HepG2 (cell line): ENCODE data around the gene SKI. TPM values are rescaled to one million over a fixed set of nuclear protein-coding genes. Genes with fewer than 3 reads are reported as not detected.

Experiments used
- ARID3A ChIP-seq: IDR thresholded peaks from 2 replicates; pipeline ENCODE4 v1.6.1; 2012; ENCODE audit warnings: low read depth, low read length, improper control_type of control experiment
- FOSL1 ChIP-seq: sonication (generic); formaldehyde crosslinking; IDR thresholded peaks from 2 replicates; pipeline ENCODE4 v1.9.0; 2021; ENCODE audit warnings: missing genetic modification reagents, borderline replicate concordance
- IRF2 ChIP-seq: IDR thresholded peaks from 2 replicates; pipeline ENCODE4 v1.6.1; 2018; ENCODE audit warnings: missing genetic modification reagents, missing compliant biosample characterization
- MBNL3 ChIP-seq: fragments of 250-450 bp; sonication (Bioruptor Pico); conservative IDR thresholded peaks from 2 replicates; pipeline ENCODE4 v1.8.0; 2022; ENCODE audit warnings: mild to moderate bottlenecking, inconsistent platforms
- MTA1 ChIP-seq: sonication (generic); formaldehyde crosslinking; IDR thresholded peaks from 2 replicates; pipeline ENCODE4 v1.4.0; 2020; ENCODE audit warnings: missing genetic modification reagents, mild to moderate bottlenecking, borderline replicate concordance
- SYNCRIP ChIP-seq: fragments of 200-400 bp; formaldehyde crosslinking; IDR thresholded peaks from 2 replicates; pipeline ENCODE4 v1.6.1; 2018; ENCODE audit warnings: mild to moderate bottlenecking, low read depth, low read length; ENCODE audit not compliant: insufficient read depth
- TOE1 ChIP-seq: sonication (generic); formaldehyde crosslinking; IDR thresholded peaks from 2 replicates; pipeline ENCODE4 v1.4.0; 2020; ENCODE audit warnings: mild to moderate bottlenecking, missing genetic modification reagents
- ZBTB46 ChIP-seq: sonication (generic); formaldehyde crosslinking; IDR thresholded peaks from 2 replicates; pipeline ENCODE4 v1.4.0; 2020; ENCODE audit warnings: mild to moderate bottlenecking, missing genetic modification reagents, borderline replicate concordance
- ZNF878 ChIP-seq: sonication (generic); formaldehyde crosslinking; IDR thresholded peaks from 2 replicates; pipeline ENCODE4 v1.8.1; 2023; ENCODE audit warnings: mild to moderate bottlenecking, missing genetic modification reagents, moderate library complexity
- ZSCAN21 ChIP-seq: sonication (generic); formaldehyde crosslinking; IDR thresholded peaks from 2 replicates; pipeline ENCODE4 v1.8.0; 2022; ENCODE audit warnings: mild to moderate bottlenecking, missing genetic modification reagents, moderate library complexity, borderline replicate concordance
- polyA plus RNA-seq, 8 experiments: library from polyadenylated mRNA; depleted of rRNA in 3 of 8; stranded (reverse) in 7 of 8; unstranded in 1 of 8; fragments of >200 nt; fragmentation: Illumina TruSeq in 4 of 8; extraction: Trizol in 4 of 8; gene quantifications; 2 replicates each; pipeline versions ENCODE4 v1.2.1 to v1.2.3, GENCODE V29; 2011 to 2016; ENCODE audit warnings: low read depth in 4 of 8, missing spikeins in 1 of 8, mixed read lengths in 1 of 8; ENCODE audit not compliant: insufficient read depth in 1 of 8
- total RNA-seq, 5 experiments: library from RNA; depleted of rRNA; stranded (reverse); fragments of >200 nt; fragmentation: Illumina TruSeq; extraction: Trizol; gene quantifications; 2 replicates each; pipeline ENCODE4 v1.2.3, GENCODE V29; 2016; ENCODE audit warnings: low read depth in 1 of 5
- TF ChIP-seq, protein P1 (sequence below): sonication (generic); formaldehyde crosslinking; IDR thresholded peaks from 2 replicates; pipeline ENCODE4 v1.4.0; 2020; ENCODE audit warnings: low read depth, missing genetic modification reagents
- TF ChIP-seq, protein P2 (sequence below): sonication (generic); formaldehyde crosslinking; IDR thresholded peaks from 2 replicates; pipeline ENCODE4 v1.8.1; 2022; ENCODE audit warnings: low read depth, mild to moderate bottlenecking, missing genetic modification reagents
- TF ChIP-seq, protein P3 (sequence below): conservative IDR thresholded peaks from 2 replicates; pipeline ENCODE4 v1.6.1; 2018; ENCODE audit warnings: missing genetic modification reagents

SKI gene
- total and polyA plus RNA-seq, 2 of the 13 experiments (the other 11 are each of a cell fraction or from before 2014, with no cell fraction given) = 4.7 to 6.9 TPM

DNA sequence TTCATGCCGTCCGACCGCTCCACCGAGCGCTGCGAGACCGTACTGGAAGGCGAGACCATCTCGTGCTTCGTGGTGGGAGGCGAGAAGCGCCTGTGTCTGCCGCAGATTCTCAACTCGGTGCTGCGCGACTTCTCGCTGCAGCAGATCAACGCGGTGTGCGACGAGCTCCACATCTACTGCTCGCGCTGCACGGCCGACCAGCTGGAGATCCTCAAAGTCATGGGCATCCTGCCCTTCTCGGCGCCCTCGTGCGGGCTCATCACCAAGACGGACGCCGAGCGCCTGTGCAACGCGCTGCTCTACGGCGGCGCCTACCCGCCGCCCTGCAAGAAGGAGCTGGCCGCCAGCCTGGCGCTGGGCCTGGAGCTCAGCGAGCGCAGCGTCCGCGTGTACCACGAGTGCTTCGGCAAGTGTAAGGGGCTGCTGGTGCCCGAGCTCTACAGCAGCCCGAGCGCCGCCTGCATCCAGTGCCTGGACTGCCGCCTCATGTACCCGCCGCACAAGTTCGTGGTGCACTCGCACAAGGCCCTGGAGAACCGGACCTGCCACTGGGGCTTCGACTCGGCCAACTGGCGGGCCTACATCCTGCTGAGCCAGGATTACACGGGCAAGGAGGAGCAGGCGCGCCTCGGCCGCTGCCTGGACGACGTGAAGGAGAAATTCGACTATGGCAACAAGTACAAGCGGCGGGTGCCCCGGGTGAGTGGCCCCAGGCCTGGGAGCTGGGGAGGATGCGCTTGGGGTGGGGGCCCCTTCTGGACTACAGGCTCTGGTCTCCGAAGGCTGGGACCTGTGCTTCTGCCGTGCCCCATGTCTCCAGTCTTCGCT is 1.1 kb downstream of the SKI start (continued):
- peak; percentile 51; the same call in 1 of the 2 replicates for TF ChIP-seq ZSCAN21
- TF ChIP-seq SYNCRIP = no peak
- 0 out of 2 replicates have a peak, but pooled peaks have one; percentile 12 for TF ChIP-seq TOE1
- TF ChIP-seq ZNF878 (CRISPR knock-in tag) = no peak
- TF ChIP-seq IRF2 (CRISPR knock-in tag) = no peak
- no peak for TF ChIP-seq MBNL3 (CRISPR knock-in tag)
- no peak for TF ChIP-seq FOSL1 (CRISPR knock-in tag)
- no peak for TF ChIP-seq ZBTB46 (CRISPR knock-in tag)
- TF ChIP-seq, protein P1, sequence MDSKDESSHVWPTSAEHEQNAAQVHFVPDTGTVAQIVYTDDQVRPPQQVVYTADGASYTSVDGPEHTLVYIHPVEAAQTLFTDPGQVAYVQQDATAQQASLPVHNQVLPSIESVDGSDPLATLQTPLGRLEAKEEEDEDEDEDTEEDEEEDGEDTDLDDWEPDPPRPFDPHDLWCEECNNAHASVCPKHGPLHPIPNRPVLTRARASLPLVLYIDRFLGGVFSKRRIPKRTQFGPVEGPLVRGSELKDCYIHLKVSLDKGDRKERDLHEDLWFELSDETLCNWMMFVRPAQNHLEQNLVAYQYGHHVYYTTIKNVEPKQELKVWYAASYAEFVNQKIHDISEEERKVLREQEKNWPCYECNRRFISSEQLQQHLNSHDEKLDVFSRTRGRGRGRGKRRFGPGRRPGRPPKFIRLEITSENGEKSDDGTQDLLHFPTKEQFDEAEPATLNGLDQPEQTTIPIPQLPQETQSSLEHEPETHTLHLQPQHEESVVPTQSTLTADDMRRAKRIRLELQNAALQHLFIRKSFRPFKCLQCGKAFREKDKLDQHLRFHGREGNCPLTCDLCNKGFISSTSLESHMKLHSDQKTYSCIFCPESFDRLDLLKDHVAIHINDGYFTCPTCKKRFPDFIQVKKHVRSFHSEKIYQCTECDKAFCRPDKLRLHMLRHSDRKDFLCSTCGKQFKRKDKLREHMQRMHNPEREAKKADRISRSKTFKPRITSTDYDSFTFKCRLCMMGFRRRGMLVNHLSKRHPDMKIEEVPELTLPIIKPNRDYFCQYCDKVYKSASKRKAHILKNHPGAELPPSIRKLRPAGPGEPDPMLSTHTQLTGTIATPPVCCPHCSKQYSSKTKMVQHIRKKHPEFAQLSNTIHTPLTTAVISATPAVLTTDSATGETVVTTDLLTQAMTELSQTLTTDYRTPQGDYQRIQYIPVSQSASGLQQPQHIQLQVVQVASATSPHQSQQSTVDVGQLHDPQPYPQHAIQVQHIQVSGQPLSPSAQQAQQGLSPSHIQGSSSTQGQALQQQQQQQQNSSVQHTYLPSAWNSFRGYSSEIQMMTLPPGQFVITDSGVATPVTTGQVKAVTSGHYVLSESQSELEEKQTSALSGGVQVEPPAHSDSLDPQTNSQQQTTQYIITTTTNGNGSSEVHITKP (CRISPR knock-in tag) = no peak
- TF ChIP-seq, protein P2, sequence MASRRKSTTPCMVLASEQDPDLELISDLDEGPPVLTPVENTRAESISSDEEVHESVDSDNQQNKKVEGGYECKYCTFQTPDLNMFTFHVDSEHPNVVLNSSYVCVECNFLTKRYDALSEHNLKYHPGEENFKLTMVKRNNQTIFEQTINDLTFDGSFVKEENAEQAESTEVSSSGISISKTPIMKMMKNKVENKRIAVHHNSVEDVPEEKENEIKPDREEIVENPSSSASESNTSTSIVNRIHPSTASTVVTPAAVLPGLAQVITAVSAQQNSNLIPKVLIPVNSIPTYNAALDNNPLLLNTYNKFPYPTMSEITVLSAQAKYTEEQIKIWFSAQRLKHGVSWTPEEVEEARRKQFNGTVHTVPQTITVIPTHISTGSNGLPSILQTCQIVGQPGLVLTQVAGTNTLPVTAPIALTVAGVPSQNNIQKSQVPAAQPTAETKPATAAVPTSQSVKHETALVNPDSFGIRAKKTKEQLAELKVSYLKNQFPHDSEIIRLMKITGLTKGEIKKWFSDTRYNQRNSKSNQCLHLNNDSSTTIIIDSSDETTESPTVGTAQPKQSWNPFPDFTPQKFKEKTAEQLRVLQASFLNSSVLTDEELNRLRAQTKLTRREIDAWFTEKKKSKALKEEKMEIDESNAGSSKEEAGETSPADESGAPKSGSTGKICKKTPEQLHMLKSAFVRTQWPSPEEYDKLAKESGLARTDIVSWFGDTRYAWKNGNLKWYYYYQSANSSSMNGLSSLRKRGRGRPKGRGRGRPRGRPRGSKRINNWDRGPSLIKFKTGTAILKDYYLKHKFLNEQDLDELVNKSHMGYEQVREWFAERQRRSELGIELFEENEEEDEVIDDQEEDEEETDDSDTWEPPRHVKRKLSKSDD (CRISPR knock-in tag) = no peak
- TF ChIP-seq MTA1 = peak; percentile 42; the same call in 1 of the 2 replicates
- TF ChIP-seq, protein P3, sequence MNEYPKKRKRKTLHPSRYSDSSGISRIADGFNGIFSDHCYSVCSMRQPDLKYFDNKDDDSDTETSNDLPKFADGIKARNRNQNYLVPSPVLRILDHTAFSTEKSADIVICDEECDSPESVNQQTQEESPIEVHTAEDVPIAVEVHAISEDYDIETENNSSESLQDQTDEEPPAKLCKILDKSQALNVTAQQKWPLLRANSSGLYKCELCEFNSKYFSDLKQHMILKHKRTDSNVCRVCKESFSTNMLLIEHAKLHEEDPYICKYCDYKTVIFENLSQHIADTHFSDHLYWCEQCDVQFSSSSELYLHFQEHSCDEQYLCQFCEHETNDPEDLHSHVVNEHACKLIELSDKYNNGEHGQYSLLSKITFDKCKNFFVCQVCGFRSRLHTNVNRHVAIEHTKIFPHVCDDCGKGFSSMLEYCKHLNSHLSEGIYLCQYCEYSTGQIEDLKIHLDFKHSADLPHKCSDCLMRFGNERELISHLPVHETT = no peak
- TF ChIP-seq ARID3A = no peak
